Neural progenitor cell (in vitro differentiated cells): Measurements from ENCODE around the gene SSC5D. TPM values are rescaled to one million over a fixed set of nuclear protein-coding genes. Genes with fewer than 3 reads are reported as not detected.

ENCODE experiments used
- DNase-seq: peaks from one replicate; pipeline ENCODE4 v3.0.0-alpha.2; 2016; ENCODE audit warnings: low spot score
- H2AFZ ChIP-seq: fragments of 200-600 bp; sonication (generic); replicated peaks from 2 replicates; pipeline ENCODE4 v1.6.1; 2016; ENCODE audit warnings: antibody characterized with exemption
- H3F3A ChIP-seq: fragments of 200-600 bp; sonication (generic); 2 replicates; pipeline ENCODE4 v1.6.1; 2016; ENCODE audit warnings: antibody characterized with exemption, low read depth
- H3K27ac ChIP-seq: fragments of 200-600 bp; sonication (generic); 2 replicates; pipeline ENCODE4 v1.5.1; 2016; ENCODE audit warnings: mild to moderate bottlenecking
- H3K27me3 ChIP-seq: fragments of 200-600 bp; sonication (generic); 2 replicates; pipeline ENCODE4 v1.6.1; 2016; ENCODE audit warnings: mild to moderate bottlenecking, moderate library complexity
- H3K36me3 ChIP-seq: fragments of 200-600 bp; sonication (generic); 2 replicates; pipeline ENCODE4 v1.5.1; 2016
- H3K4me1 ChIP-seq: fragments of 200-600 bp; sonication (generic); 2 replicates; pipeline ENCODE4 v1.6.1; 2016; ENCODE audit warnings: mixed run types
- H3K4me2 ChIP-seq: fragments of 200-600 bp; sonication (generic); 2 replicates; pipeline ENCODE4 v1.6.1; 2016
- H3K4me3 ChIP-seq: fragments of 200-600 bp; sonication (generic); 2 replicates; pipeline ENCODE4 v1.5.1; 2016
- H3K79me2 ChIP-seq: fragments of 200-600 bp; sonication (generic); 2 replicates; pipeline ENCODE4 v1.6.1; 2016; ENCODE audit warnings: low read depth
- H3K9ac ChIP-seq: fragments of 200-600 bp; sonication (generic); 2 replicates; pipeline ENCODE4 v1.6.1; 2016
- H3K9me3 ChIP-seq: fragments of 200-600 bp; sonication (generic); 2 replicates; pipeline ENCODE4 v1.5.1; 2016; ENCODE audit warnings: low read depth
- H4K20me1 ChIP-seq: fragments of 200-600 bp; sonication (generic); 2 replicates; pipeline ENCODE4 v1.6.1; 2016; ENCODE audit warnings: low read depth
- H3K27ac Mint-ChIP-seq: 3 replicates; pipeline ENCODE4 v1.8.0; 2021; ENCODE audit warnings: mixed read lengths
- H3K27me3 Mint-ChIP-seq: 2 replicates; pipeline ENCODE4 v1.8.0; 2022; ENCODE audit warnings: low read depth, mild to moderate bottlenecking, inconsistent platforms, moderate library complexity, mixed read lengths; ENCODE audit not compliant: insufficient read depth
- H3K36me3 Mint-ChIP-seq: 3 replicates; pipeline ENCODE4 v1.8.0; 2021; ENCODE audit warnings: mixed read lengths
- H3K4me1 Mint-ChIP-seq: 3 replicates; pipeline ENCODE4 v1.8.0; 2021; ENCODE audit warnings: mixed read lengths
- H3K4me3 Mint-ChIP-seq: 3 replicates; pipeline ENCODE4 v1.8.0; 2021; ENCODE audit warnings: mild to moderate bottlenecking, moderate library complexity, mixed read lengths
- H3K9me3 Mint-ChIP-seq: 3 replicates; pipeline ENCODE4 v1.8.0; 2020; ENCODE audit warnings: mixed read lengths
- CTCF ChIP-seq: fragments of 200-600 bp; sonication (generic); IDR thresholded peaks from 2 replicates; pipeline ENCODE4 v1.5.1; 2017; ENCODE audit warnings: antibody characterized with exemption, mild to moderate bottlenecking
- EZH2 ChIP-seq: fragments of 200-600 bp; sonication (generic); IDR thresholded peaks from 2 replicates; pipeline ENCODE4 v1.6.1; 2017; ENCODE audit warnings: antibody characterized with exemption, mild to moderate bottlenecking, moderate library complexity
- EZH2phosphoT487 ChIP-seq: fragments of 200-600 bp; sonication (generic); IDR thresholded peaks from 2 replicates; pipeline ENCODE4 v1.6.1; 2017; ENCODE audit warnings: antibody characterized with exemption
- total RNA-seq: library from RNA; depleted of rRNA; stranded (reverse); fragments of >200 nt; gene quantifications from 2 replicates; pipeline ENCODE4 v1.2.3, GENCODE V29; 2015; ENCODE audit warnings: low replicate concordance

The SSC5D gene
- total RNA-seq, 1 donor from 2014 or later: not detected

- no peak for TF ChIP-seq EZH2
- no peak for TF ChIP-seq CTCF
- TF ChIP-seq EZH2phosphoT487: no peak
- H3K79me2 ChIP-seq: no peaks in the 10 kb centered on the region
- H3K9ac ChIP-seq: no peak overlapping the region
- no peaks in the 10 kb centered on the region for H3K9me3 Mint-ChIP-seq
- no peak for DNase-seq
- peaks cover 12% of the 10 kb centered on the region for H3K4me1 ChIP-seq
- H3K4me1 Mint-ChIP-seq: peaks cover 9% of the 10 kb centered on the region
- H3K27me3 ChIP-seq: no peaks in the 10 kb centered on the region
- no peaks in the 10 kb centered on the region for H3K36me3 ChIP-seq
- H3K4me3 Mint-ChIP-seq: no peak overlapping the region
- H3K4me3 ChIP-seq: no peak overlapping the region
- no peaks in the 10 kb centered on the region for H3K9me3 ChIP-seq
- H3K27ac ChIP-seq: no peak overlapping the region
- H3K27me3 Mint-ChIP-seq: peaks cover 17% of the 10 kb centered on the region
- no peak overlapping the region for H2AFZ ChIP-seq
- no peak overlapping the region for H3K4me2 ChIP-seq
- peaks cover 18% of the 10 kb centered on the region for H3F3A ChIP-seq
- H3K27ac Mint-ChIP-seq: no peak overlapping the region
- no peaks in the 10 kb centered on the region for H3K36me3 Mint-ChIP-seq
- H4K20me1 ChIP-seq: no peaks in the 10 kb centered on the region
These were observed 47.7 kb downstream of the SSC5D start for GRCh38 chr19:55535965-55536350.

- Mint-ChIP-seq H3K27ac (no peak overlapping the region), H3K4me1 (peaks cover 9% of the 10 kb centered on the region), H3K27me3 (peaks cover 17% of the 10 kb centered on the region), H3K4me3 (no peak overlapping the region), H3K36me3 (no peaks in the 10 kb centered on the region), H3K9me3 (no peaks in the 10 kb centered on the region)
- Histone ChIP-seq H3K9ac (no peak overlapping the region), H3K9me3 (no peaks in the 10 kb centered on the region), H3F3A (peaks cover 18% of the 10 kb centered on the region), H3K4me2 (peak overlapping the region; percentile 69), H3K4me3 (no peak overlapping the region), H3K79me2 (no peaks in the 10 kb centered on the region), H2AFZ (no peak overlapping the region), H3K36me3 (no peaks in the 10 kb centered on the region), H3K27me3 (no peaks in the 10 kb centered on the region), H4K20me1 (no peaks in the 10 kb centered on the region), H3K4me1 (peaks cover 12% of the 10 kb centered on the region), H3K27ac (no peak overlapping the region)
- TF ChIP-seq EZH2: no peak
- no peak for TF ChIP-seq CTCF
- no peak for TF ChIP-seq EZH2phosphoT487
- DNase-seq: no peak
These were observed 48.1 kb downstream of the SSC5D start for GRCh38 chr19:55536366-55536765.

DNA sequence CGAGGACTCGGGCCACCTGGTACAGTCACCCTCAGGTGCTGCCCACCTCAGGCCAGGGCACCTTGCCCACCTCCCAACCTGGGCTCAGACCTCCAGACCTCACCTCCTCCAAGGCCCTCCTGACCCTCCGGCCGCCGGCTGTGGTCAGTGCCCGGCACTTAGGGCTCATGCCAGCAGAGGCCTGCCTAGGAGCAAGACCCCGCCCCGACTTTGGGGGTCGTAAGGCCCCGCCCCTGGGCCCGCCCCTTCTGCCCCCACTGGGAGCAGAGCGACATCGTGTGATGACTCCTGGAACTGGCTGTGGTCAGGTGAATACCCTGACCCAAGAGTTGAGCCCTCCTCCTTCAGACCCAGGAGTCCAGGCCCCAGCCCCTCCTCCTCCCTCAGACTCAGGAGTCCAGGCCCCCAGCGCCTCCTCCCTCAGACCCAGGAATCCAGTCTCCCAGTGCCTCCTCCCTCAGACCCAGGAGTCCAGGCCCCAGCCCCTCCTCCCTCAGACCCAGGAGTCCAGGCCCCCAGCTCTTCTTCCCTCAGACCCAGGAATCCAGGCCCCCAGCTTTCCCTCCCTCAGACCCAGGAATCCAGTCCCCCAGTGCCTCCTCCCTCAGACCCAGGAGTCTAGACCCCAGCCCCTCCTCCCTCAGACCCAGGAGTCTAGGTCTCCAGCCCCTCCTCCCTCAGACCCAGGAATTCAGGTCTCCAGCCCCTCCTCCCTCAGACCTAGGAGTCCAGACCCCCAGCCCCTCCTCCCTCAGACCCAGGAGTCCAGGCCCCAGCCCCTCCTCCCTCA, 48.9 kb downstream of the SSC5D start, which contains the start of gene SBK2:
TSS of gene SBK2 (minus strand) at position 183 of the 790 bp plus-strand sequence. CDS start 839 bp downstream, outside the sequence.
- H3K4me3 ChIP-seq: peak within 1 kb of the TSS; percentile 30
- no peaks in the 10 kb centered on the region for H3K27me3 ChIP-seq
- no peak within 1 kb of the TSS for H3K9ac ChIP-seq
- H3K27ac Mint-ChIP-seq: peak within 1 kb of the TSS; percentile 97
- peak within 1 kb of the TSS; percentile 69 for H3K4me2 ChIP-seq
- no peak within 1 kb of the TSS for H3K4me3 Mint-ChIP-seq
- peaks cover 13% of the 10 kb centered on the region for H3K27me3 Mint-ChIP-seq
- DNase-seq: peak; percentile 96
- no peaks in the 10 kb centered on the region for H3K36me3 ChIP-seq
- peaks cover 3% of the 10 kb centered on the region for H3K9me3 Mint-ChIP-seq
- no peaks in the 10 kb centered on the region for H4K20me1 ChIP-seq
- peak; percentile 71 for TF ChIP-seq CTCF
- TF ChIP-seq EZH2: no peak
- peaks cover 9% of the 10 kb centered on the region for H3K4me1 Mint-ChIP-seq
- H2AFZ ChIP-seq: peak within 1 kb of the TSS; percentile 42
- no peaks in the 10 kb centered on the region for H3K36me3 Mint-ChIP-seq
- no peaks in the 10 kb centered on the region for H3K79me2 ChIP-seq
- no peaks in the 10 kb centered on the region for H3K9me3 ChIP-seq
- H3F3A ChIP-seq: peaks cover 18% of the 10 kb centered on the region
- peaks cover 12% of the 10 kb centered on the region for H3K4me1 ChIP-seq
- no peak within 1 kb of the TSS for H3K27ac ChIP-seq
